HEK293 (cell line): ENCODE measurements around the gene EFNA2.

Experiments
- BCL11A ChIP-seq: fragments of 450-650 bp; formaldehyde crosslinking; IDR thresholded peaks from 2 replicates; pipeline ENCODE4 v1.5.1; 2016; ENCODE audit warnings: low read depth, missing biosample characterization, missing genetic modification characterization
- GLIS1 ChIP-seq: fragments of 450-650 bp; formaldehyde crosslinking; IDR thresholded peaks from 2 replicates; pipeline ENCODE4 v1.5.1; 2016; ENCODE audit warnings: missing biosample characterization, missing genetic modification characterization
- KLF16 ChIP-seq: fragments of 450-650 bp; formaldehyde crosslinking; IDR thresholded peaks from 2 replicates; pipeline ENCODE4 v1.5.1; 2017; ENCODE audit warnings: missing biosample characterization, missing genetic modification characterization
- SP3 ChIP-seq: fragments of 450-650 bp; formaldehyde crosslinking; IDR thresholded peaks from 2 replicates; pipeline ENCODE4 v1.5.1; 2016; ENCODE audit warnings: missing biosample characterization, missing genetic modification characterization
- ZFP37 ChIP-seq: fragments of 450-650 bp; formaldehyde crosslinking; IDR thresholded peaks from 2 replicates; pipeline ENCODE4 v1.5.1; 2016; ENCODE audit warnings: missing biosample characterization, missing genetic modification characterization
- ZIC2 ChIP-seq: fragments of 450-650 bp; formaldehyde crosslinking; IDR thresholded peaks from 2 replicates; pipeline ENCODE4 v1.5.1; 2016; ENCODE audit warnings: missing biosample characterization, missing genetic modification characterization
- ZNF112 ChIP-seq: fragments of 450-650 bp; formaldehyde crosslinking; IDR thresholded peaks from 2 replicates; pipeline ENCODE4 v1.5.0; 2017; ENCODE audit warnings: missing biosample characterization, missing genetic modification characterization
- ZNF133 ChIP-seq: fragments of 450-650 bp; formaldehyde crosslinking; IDR thresholded peaks from 2 replicates; pipeline ENCODE4 v1.5.1; 2016; ENCODE audit warnings: missing biosample characterization, missing genetic modification characterization
- ZNF140 ChIP-seq: fragments of 450-650 bp; formaldehyde crosslinking; IDR thresholded peaks from 2 replicates; pipeline ENCODE4 v1.5.1; 2016; ENCODE audit warnings: missing biosample characterization, missing genetic modification characterization
- ZNF146 ChIP-seq: fragments of 450-650 bp; formaldehyde crosslinking; IDR thresholded peaks from 2 replicates; pipeline ENCODE4 v1.5.1; 2016; ENCODE audit warnings: missing biosample characterization, missing genetic modification characterization
- ZNF16 ChIP-seq: fragments of 450-650 bp; formaldehyde crosslinking; IDR thresholded peaks from 2 replicates; pipeline ENCODE4 v1.5.1; 2016; ENCODE audit warnings: low read depth, missing biosample characterization, missing genetic modification characterization
- ZNF175 ChIP-seq: fragments of 450-650 bp; formaldehyde crosslinking; IDR thresholded peaks from 2 replicates; pipeline ENCODE4 v1.5.1; 2016; ENCODE audit warnings: missing biosample characterization, missing genetic modification characterization
- ZNF311 ChIP-seq: fragments of 450-650 bp; formaldehyde crosslinking; IDR thresholded peaks from 2 replicates; pipeline ENCODE4 v1.5.1; 2017; ENCODE audit warnings: missing biosample characterization, missing genetic modification characterization, borderline replicate concordance
- ZNF366 ChIP-seq: fragments of 450-650 bp; formaldehyde crosslinking; conservative IDR thresholded peaks from 2 replicates; pipeline ENCODE4 v1.5.1; 2016; ENCODE audit warnings: missing biosample characterization, missing genetic modification characterization
- ZNF391 ChIP-seq: fragments of 450-650 bp; formaldehyde crosslinking; IDR thresholded peaks from 2 replicates; pipeline ENCODE4 v1.5.1; 2016; ENCODE audit warnings: low read depth, missing biosample characterization, missing genetic modification characterization, borderline replicate concordance
- ZNF404 ChIP-seq: fragments of 450-650 bp; formaldehyde crosslinking; IDR thresholded peaks from 2 replicates; pipeline ENCODE4 v1.5.1; 2017; ENCODE audit warnings: missing biosample characterization, missing genetic modification characterization
- ZNF555 ChIP-seq: fragments of 450-650 bp; formaldehyde crosslinking; conservative IDR thresholded peaks from 2 replicates; pipeline ENCODE4 v1.5.1; 2017; ENCODE audit warnings: missing biosample characterization, mild to moderate bottlenecking, missing genetic modification characterization, inconsistent platforms
- ZNF670 ChIP-seq: fragments of 450-650 bp; formaldehyde crosslinking; IDR thresholded peaks from 2 replicates; pipeline ENCODE4 v1.5.1; 2016; ENCODE audit warnings: missing biosample characterization, missing genetic modification characterization, low read depth
- ZNF677 ChIP-seq: fragments of 450-650 bp; IDR thresholded peaks from 2 replicates; pipeline ENCODE4 v1.5.0; 2018; ENCODE audit warnings: missing biosample characterization, mild to moderate bottlenecking, missing genetic modification characterization, moderate library complexity
- ZNF785 ChIP-seq: fragments of 450-650 bp; formaldehyde crosslinking; IDR thresholded peaks from 2 replicates; pipeline ENCODE4 v1.5.1; 2016; ENCODE audit warnings: missing biosample characterization, missing genetic modification characterization
- ZNF791 ChIP-seq: fragments of 450-650 bp; formaldehyde crosslinking; IDR thresholded peaks from 2 replicates; pipeline ENCODE4 v1.5.1; 2016; ENCODE audit warnings: missing biosample characterization, missing genetic modification characterization
- ZNF830 ChIP-seq: fragments of 450-650 bp; IDR thresholded peaks from 2 replicates; pipeline ENCODE4 v1.5.0; 2018; ENCODE audit warnings: missing biosample characterization, missing genetic modification characterization, low read depth, mild to moderate bottlenecking, moderate library complexity
- ZNF837 ChIP-seq: fragments of 450-650 bp; formaldehyde crosslinking; IDR thresholded peaks from 2 replicates; pipeline ENCODE4 v1.5.1; 2016; ENCODE audit warnings: missing biosample characterization, missing genetic modification characterization
- TF ChIP-seq, protein P1 (sequence below): fragments of 450-650 bp; formaldehyde crosslinking; IDR thresholded peaks from 2 replicates; pipeline ENCODE4 v1.5.1; 2016; ENCODE audit warnings: missing biosample characterization, missing genetic modification characterization
- TF ChIP-seq, protein P2 (sequence below): fragments of 450-650 bp; formaldehyde crosslinking; IDR thresholded peaks from 2 replicates; pipeline ENCODE4 v1.5.1; 2016; ENCODE audit warnings: missing biosample characterization, missing genetic modification characterization
- TF ChIP-seq, protein P3 (sequence below): fragments of 450-650 bp; formaldehyde crosslinking; IDR thresholded peaks from 2 replicates; pipeline ENCODE4 v1.5.1; 2016; ENCODE audit warnings: missing biosample characterization, missing genetic modification characterization
- TF ChIP-seq, protein P4 (sequence below): fragments of 450-650 bp; formaldehyde crosslinking; IDR thresholded peaks from 2 replicates; pipeline ENCODE4 v1.5.1; 2016; ENCODE audit warnings: missing biosample characterization, missing genetic modification characterization
- TF ChIP-seq, protein P5 (sequence below): fragments of 450-650 bp; IDR thresholded peaks from 2 replicates; pipeline ENCODE4 v1.5.1; 2018; ENCODE audit warnings: missing biosample characterization, mild to moderate bottlenecking, missing genetic modification characterization
- TF ChIP-seq, protein P6 (sequence below): fragments of 450-650 bp; formaldehyde crosslinking; IDR thresholded peaks from 2 replicates; pipeline ENCODE4 v1.5.1; 2016; ENCODE audit warnings: missing biosample characterization, missing genetic modification characterization

The EFNA2 gene

DNA sequence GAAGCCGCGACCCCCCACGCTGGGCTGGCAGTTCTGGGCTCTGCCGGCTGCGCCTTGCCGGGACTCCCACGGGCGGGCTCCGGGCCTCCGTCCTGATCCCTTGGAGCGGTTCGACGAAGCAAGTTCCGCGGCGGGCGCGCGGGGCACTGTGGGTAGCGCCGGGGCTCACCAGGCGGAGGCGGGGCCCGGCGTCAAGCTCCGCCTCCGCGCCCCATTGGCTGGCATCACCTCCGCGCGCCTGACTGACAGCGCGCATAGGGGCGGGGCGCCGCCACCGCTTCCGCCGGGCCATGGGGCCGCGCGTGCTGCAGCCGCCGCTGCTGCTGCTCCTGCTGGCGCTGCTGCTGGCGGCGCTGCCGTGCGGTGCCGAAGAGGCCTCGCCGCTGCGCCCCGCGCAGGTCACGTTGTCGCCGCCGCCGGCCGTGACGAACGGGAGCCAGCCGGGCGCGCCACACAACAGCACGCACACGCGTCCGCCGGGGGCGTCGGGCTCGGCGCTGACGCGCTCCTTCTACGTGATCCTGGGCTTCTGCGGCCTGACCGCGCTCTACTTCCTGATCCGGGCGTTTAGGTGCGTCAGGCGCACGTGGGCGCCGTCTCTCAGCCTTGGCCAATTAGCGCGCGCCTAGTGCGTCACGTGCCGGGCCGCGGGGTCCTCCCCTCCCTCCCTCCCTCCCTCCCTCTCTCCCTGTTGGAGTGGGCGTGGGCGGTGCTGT lies 10.3 kb upstream of the EFNA2 start, which contains the start of gene FAM174C (continued):
- 0 out of 2 replicates have a peak, but pooled peaks have one; percentile 29 for TF ChIP-seq ZNF391 (tag by site-specific recombination)
- no peak; the same call in 1 of the 2 replicates for TF ChIP-seq SP3 (tag by site-specific recombination)
- TF ChIP-seq ZIC2 (tag by site-specific recombination): no peak
- TF ChIP-seq ZNF16 (tag by site-specific recombination): no peak
- TF ChIP-seq ZNF404 (tag by site-specific recombination): no peak
- peak; percentile 93 for TF ChIP-seq ZNF837 (tag by site-specific recombination)
- TF ChIP-seq ZNF140 (tag by site-specific recombination): no peak
- TF ChIP-seq, protein P1, sequence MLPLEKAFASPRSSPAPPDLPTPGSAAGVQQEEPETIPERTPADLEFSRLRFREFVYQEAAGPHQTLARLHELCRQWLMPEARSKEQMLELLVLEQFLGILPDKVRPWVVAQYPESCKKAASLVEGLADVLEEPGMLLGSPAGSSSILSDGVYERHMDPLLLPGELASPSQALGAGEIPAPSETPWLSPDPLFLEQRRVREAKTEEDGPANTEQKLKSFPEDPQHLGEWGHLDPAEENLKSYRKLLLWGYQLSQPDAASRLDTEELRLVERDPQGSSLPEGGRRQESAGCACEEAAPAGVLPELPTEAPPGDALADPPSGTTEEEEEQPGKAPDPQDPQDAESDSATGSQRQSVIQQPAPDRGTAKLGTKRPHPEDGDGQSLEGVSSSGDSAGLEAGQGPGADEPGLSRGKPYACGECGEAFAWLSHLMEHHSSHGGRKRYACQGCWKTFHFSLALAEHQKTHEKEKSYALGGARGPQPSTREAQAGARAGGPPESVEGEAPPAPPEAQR (tag by site-specific recombination): no peak
- TF ChIP-seq, protein P2, sequence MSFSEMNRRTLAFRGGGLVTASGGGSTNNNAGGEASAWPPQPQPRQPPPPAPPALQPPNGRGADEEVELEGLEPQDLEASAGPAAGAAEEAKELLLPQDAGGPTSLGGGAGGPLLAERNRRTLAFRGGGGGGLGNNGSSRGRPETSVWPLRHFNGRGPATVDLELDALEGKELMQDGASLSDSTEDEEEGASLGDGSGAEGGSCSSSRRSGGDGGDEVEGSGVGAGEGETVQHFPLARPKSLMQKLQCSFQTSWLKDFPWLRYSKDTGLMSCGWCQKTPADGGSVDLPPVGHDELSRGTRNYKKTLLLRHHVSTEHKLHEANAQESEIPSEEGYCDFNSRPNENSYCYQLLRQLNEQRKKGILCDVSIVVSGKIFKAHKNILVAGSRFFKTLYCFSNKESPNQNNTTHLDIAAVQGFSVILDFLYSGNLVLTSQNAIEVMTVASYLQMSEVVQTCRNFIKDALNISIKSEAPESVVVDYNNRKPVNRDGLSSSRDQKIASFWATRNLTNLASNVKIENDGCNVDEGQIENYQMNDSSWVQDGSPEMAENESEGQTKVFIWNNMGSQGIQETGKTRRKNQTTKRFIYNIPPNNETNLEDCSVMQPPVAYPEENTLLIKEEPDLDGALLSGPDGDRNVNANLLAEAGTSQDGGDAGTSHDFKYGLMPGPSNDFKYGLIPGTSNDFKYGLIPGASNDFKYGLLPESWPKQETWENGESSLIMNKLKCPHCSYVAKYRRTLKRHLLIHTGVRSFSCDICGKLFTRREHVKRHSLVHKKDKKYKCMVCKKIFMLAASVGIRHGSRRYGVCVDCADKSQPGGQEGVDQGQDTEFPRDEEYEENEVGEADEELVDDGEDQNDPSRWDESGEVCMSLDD (tag by site-specific recombination): 0 out of 2 replicates have a peak, but pooled peaks have one; percentile 13
- no peak for TF ChIP-seq ZNF791 (tag by site-specific recombination)
- 0 out of 2 replicates have a peak, but pooled peaks have one; percentile 88 for TF ChIP-seq GLIS1 (tag by site-specific recombination)
- TF ChIP-seq ZFP37 (tag by site-specific recombination): no peak
- TF ChIP-seq ZNF555 (tag by site-specific recombination): no peak
- TF ChIP-seq, protein P3, sequence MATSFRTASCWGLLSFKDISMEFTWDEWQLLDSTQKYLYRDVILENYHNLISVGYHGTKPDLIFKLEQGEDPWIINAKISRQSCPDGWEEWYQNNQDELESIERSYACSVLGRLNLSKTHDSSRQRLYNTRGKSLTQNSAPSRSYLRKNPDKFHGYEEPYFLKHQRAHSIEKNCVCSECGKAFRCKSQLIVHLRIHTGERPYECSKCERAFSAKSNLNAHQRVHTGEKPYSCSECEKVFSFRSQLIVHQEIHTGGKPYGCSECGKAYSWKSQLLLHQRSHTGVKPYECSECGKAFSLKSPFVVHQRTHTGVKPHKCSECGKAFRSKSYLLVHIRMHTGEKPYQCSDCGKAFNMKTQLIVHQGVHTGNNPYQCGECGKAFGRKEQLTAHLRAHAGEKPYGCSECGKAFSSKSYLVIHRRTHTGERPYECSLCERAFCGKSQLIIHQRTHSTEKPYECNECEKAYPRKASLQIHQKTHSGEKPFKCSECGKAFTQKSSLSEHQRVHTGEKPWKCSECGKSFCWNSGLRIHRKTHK (tag by site-specific recombination): no peak
- no peak for TF ChIP-seq ZNF146 (tag by site-specific recombination)
- peak; percentile 61; the same call in 1 of the 2 replicates for TF ChIP-seq ZNF677
- TF ChIP-seq ZNF112 (tag by site-specific recombination): no peak
- TF ChIP-seq ZNF670 (tag by site-specific recombination): no peak
- TF ChIP-seq, protein P4, sequence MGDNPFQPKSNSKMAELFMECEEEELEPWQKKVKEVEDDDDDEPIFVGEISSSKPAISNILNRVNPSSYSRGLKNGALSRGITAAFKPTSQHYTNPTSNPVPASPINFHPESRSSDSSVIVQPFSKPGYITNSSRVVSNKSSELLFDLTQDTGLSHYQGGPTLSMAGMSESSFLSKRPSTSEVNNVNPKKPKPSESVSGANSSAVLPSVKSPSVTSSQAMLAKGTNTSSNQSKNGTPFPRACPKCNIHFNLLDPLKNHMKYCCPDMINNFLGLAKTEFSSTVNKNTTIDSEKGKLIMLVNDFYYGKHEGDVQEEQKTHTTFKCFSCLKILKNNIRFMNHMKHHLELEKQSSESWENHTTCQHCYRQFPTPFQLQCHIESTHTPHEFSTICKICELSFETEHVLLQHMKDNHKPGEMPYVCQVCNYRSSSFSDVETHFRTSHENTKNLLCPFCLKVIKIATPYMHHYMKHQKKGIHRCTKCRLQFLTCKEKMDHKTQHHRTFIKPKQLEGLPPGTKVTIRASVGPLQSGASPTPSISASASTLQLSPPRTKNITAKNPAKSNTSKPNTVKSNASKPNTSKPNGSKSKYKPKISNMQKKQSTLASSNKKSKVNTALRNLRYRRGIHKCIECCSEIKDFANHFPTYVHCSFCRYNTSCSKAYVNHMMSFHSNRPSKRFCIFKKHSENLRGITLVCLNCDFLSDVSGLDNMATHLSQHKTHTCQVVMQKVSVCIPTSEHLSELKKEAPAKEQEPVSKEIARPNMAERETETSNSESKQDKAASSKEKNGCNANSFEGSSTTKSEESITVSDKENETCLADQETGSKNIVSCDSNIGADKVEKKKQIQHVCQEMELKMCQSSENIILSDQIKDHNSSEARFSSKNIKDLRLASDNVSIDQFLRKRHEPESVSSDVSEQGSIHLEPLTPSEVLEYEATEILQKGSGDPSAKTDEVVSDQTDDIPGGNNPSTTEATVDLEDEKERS (tag by site-specific recombination): no peak
- peak; percentile 100 for TF ChIP-seq ZNF366 (tag by site-specific recombination)
- TF ChIP-seq, protein P5, sequence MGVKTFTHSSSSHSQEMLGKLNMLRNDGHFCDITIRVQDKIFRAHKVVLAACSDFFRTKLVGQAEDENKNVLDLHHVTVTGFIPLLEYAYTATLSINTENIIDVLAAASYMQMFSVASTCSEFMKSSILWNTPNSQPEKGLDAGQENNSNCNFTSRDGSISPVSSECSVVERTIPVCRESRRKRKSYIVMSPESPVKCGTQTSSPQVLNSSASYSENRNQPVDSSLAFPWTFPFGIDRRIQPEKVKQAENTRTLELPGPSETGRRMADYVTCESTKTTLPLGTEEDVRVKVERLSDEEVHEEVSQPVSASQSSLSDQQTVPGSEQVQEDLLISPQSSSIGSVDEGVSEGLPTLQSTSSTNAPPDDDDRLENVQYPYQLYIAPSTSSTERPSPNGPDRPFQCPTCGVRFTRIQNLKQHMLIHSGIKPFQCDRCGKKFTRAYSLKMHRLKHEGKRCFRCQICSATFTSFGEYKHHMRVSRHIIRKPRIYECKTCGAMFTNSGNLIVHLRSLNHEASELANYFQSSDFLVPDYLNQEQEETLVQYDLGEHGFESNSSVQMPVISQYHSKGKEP: peak; percentile 88
- TF ChIP-seq ZNF830 (tag by site-specific recombination): no peak
- TF ChIP-seq ZNF785 (tag by site-specific recombination): 0 out of 2 replicates have a peak, but pooled peaks have one; percentile 12
- TF ChIP-seq KLF16 (tag by site-specific recombination): no peak; the same call in none of the 2 replicates
- TF ChIP-seq ZNF311: no peak
- TF ChIP-seq, protein P6, sequence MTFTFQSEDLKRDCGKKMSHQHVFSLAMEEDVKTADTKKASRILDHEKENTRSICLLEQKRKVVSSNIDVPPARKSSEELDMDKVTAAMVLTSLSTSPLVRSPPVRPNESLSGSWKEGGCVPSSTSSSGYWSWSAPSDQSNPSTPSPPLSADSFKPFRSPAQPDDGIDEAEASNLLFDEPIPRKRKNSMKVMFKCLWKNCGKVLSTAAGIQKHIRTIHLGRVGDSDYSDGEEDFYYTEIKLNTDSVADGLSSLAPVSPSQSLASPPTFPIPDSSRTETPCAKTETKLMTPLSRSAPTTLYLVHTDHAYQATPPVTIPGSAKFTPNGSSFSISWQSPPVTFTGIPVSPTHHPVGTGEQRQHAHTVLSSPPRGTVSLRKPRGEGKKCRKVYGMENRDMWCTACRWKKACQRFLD (tag by site-specific recombination): no peak
- no peak for TF ChIP-seq ZNF133 (tag by site-specific recombination)
- no peak for TF ChIP-seq ZNF175
- TF ChIP-seq BCL11A (tag by site-specific recombination): 0 out of 2 replicates have a peak, but pooled peaks have one; percentile 38
